Gastrocnemius medialis (tissue), 4 donors: ENCODE data around the gene PDLIM4. TPM values are rescaled to one million over a fixed set of nuclear protein-coding genes. Genes with fewer than 3 reads are reported as not detected.

Experiments
- ATAC-seq, 2 donors: fragments of 150-250 bp; one replicate each; pipeline ENCODE4 v1.9.1; 2016
- DNase-seq, 2 donors: peaks; one replicate each; pipeline ENCODE4 v3.0.0-alpha.2; 2019
- H3K27ac ChIP-seq, 4 donors: fragments of 200-600 bp; sonication (generic); 1 replicate in 1 of 4; 2 replicates in 3 of 4; pipeline ENCODE4 v1.5.1; 2016 to 2018; ENCODE audit warnings: mild to moderate bottlenecking in 2 of 4, moderate library complexity in 1 of 4
- H3K27me3 ChIP-seq, 3 donors: fragments of 200-600 bp; sonication (generic) in 2 of 3; 1 replicate in 1 of 3; 2 replicates in 2 of 3; pipeline versions ENCODE4 v1.5.1 to v1.6.0; 2016 to 2019; ENCODE audit warnings: mild to moderate bottlenecking in 1 of 3, moderate library complexity in 1 of 3
- H3K36me3 ChIP-seq, 2 donors: fragments of 200-600 bp; sonication (generic) in 1 of 2; one replicate each; pipeline ENCODE4 v1.5.1; 2017 to 2018
- H3K4me1 ChIP-seq, 2 donors: fragments of 200-600 bp; sonication (generic) in 1 of 2; one replicate each; pipeline ENCODE4 v1.5.1; 2016 to 2017; ENCODE audit warnings: mild to moderate bottlenecking in 2 of 2
- H3K4me3 ChIP-seq, 4 donors: fragments of 200-600 bp; sonication (generic) in 3 of 4; 1 replicate in 1 of 4; 2 replicates in 3 of 4; pipeline ENCODE4 v1.5.1; 2016 to 2019; ENCODE audit warnings: mild to moderate bottlenecking in 2 of 4
- H3K9me3 ChIP-seq, 3 donors: fragments of 200-600 bp; sonication (generic) in 2 of 3; 1 replicate in 1 of 3; 2 replicates in 2 of 3; pipeline ENCODE4 v1.5.1; 2016 to 2019
- CTCF ChIP-seq, 5 experiments: fragments of 450-650 bp in 3 of 5; fragments of 200-600 bp in 2 of 5; sonication (generic) in 2 of 5; IDR thresholded peaks in 4 of 5; conservative IDR thresholded peaks in 1 of 5; 1 replicate in 4 of 5; 2 replicates in 1 of 5; pipeline ENCODE4 v1.5.1; 2016 to 2019; ENCODE audit warnings: antibody characterized with exemption in 5 of 5, mild to moderate bottlenecking in 3 of 5, moderate library complexity in 3 of 5
- POLR2A ChIP-seq, 2 donors: fragments of 450-650 bp; IDR thresholded peaks; one replicate each; pipeline ENCODE4 v1.6.1; 2017; ENCODE audit warnings: antibody characterized with exemption in 2 of 2, mild to moderate bottlenecking in 2 of 2, moderate library complexity in 2 of 2
- in situ Hi-C, 4 donors: fragments of 200-750 bp; cut with MboI; loops; one replicate each; pipeline versions ENCODE4 v1.15.0 to v1.8.0; 2017; ENCODE audit warnings: low sequenced_read_pairs in 4 of 4
- intact Hi-C: fragments of 100-400 bp; cut with DNase I; formaldehyde crosslinking; loops from one replicate; pipeline ENCODE4 v1.15.1; 2023; ENCODE audit warnings: low total_unique reads
- total RNA-seq, 4 donors: library from RNA; depleted of rRNA; stranded (reverse); fragments of >200 nt; gene quantifications; one replicate each; pipeline versions ENCODE4 v1.1.0 to v1.2.3, GENCODE V29; 2016

The PDLIM4 gene
- total RNA-seq, 4 donors from 2014 or later = 0.66 to 8.0 (median 5.3) TPM

- ATAC-seq = no peak
- intact Hi-C loops = no loop called here
- H3K4me1 ChIP-seq = peaks cover 5 to 12% of the 10 kb centered on the region in 2 donors
These were observed 12.3 kb downstream of the PDLIM4 start for GRCh38 chr5:132269635-132270334.

GRCh38 chr5:132270335-132270665, 12.8 kb downstream of the PDLIM4 start:
- intact Hi-C loops (no loop called here), in situ Hi-C loops (loop anchor here in 3 of 4 donors (10.0 to 25.0 kb wide), 4 partner anchors 105 to 242 kb away; partner anchors contain the start of gene IRF1 (in 1 of the 3))
- H3K4me3 ChIP-seq = no peak overlapping the region
- TF ChIP-seq CTCF (IDR thresholded peaks at IDR 0.05 in 4 of 5, conservative IDR thresholded peaks at IDR 0.05 in 1 of 5) (no peak), POLR2A (IDR thresholded peaks at IDR 0.05) (no peak)
- no peak for ATAC-seq
- H3K27me3 ChIP-seq = no peaks in the 10 kb centered on the region
- H3K27ac ChIP-seq = no peak overlapping the region
- peaks cover 5 to 12% of the 10 kb centered on the region in 2 donors for H3K4me1 ChIP-seq
- no peaks in the 10 kb centered on the region for H3K36me3 ChIP-seq
- no peaks in the 10 kb centered on the region for H3K9me3 ChIP-seq
- no peak for DNase-seq

More at GRCh38 chr5:132269635-132270334, 12.3 kb downstream of the PDLIM4 start:
- Histone ChIP-seq H3K9me3 (no peaks in the 10 kb centered on the region), H3K27ac (no peak overlapping the region), H3K4me3 (no peak overlapping the region), H3K27me3 (no peaks in the 10 kb centered on the region), H3K36me3 (no peaks in the 10 kb centered on the region)
- DNase-seq = no peak
- no peak for TF ChIP-seq POLR2A (IDR thresholded peaks at IDR 0.05)
- in situ Hi-C loops = loop anchor here in 3 of 4 donors (10.0 to 25.0 kb wide), 4 partner anchors 105 to 243 kb away; partner anchors contain the start of gene IRF1 (in 1 of the 3)

GRCh38 chr5:132270706-132271105, 13.2 kb downstream of the PDLIM4 start:
- in situ Hi-C loops = loop anchor here in 3 of 4 donors (10.0 to 25.0 kb wide), 4 partner anchors 104 to 242 kb away; partner anchors contain the start of gene IRF1 (in 1 of the 3)
- ATAC-seq (no peak), DNase-seq (no peak)
- TF ChIP-seq POLR2A (IDR thresholded peaks at IDR 0.05) = no peak
- TF ChIP-seq CTCF (IDR thresholded peaks at IDR 0.05 in 4 of 5, conservative IDR thresholded peaks at IDR 0.05 in 1 of 5) = no peak
- Histone ChIP-seq H3K4me1 (peaks cover 5 to 9% of the 10 kb centered on the region in 2 donors), H3K36me3 (no peaks in the 10 kb centered on the region), H3K4me3 (no peak overlapping the region), H3K27me3 (no peaks in the 10 kb centered on the region), H3K27ac (no peak overlapping the region), H3K9me3 (no peaks in the 10 kb centered on the region)
- intact Hi-C loops = no loop called here

- Histone ChIP-seq H3K4me3 (no peak overlapping the region), H3K27ac (no peak overlapping the region), H3K4me1 (peaks cover 5 to 6% of the 10 kb centered on the region in 2 donors), H3K36me3 (no peaks in the 10 kb centered on the region), H3K27me3 (no peaks in the 10 kb centered on the region), H3K9me3 (no peaks in the 10 kb centered on the region)
- intact Hi-C loops (loop anchor here (2.0 kb wide), 1 partner anchor 229 kb away; no protein-coding TSS in a partner anchor), in situ Hi-C loops (loop anchor here in 3 of 4 donors (10.0 to 25.0 kb wide), 4 partner anchors 103 to 241 kb away; partner anchors contain the start of gene IRF1 (in 1 of the 3))
- no peak for TF ChIP-seq POLR2A (IDR thresholded peaks at IDR 0.05)
- no peak for TF ChIP-seq CTCF (IDR thresholded peaks at IDR 0.05 in 4 of 5, conservative IDR thresholded peaks at IDR 0.05 in 1 of 5)
- ATAC-seq (no peak), DNase-seq (no peak)
These were observed 14.1 kb downstream of the PDLIM4 start for GRCh38 chr5:132271251-132272246.
